Mesendoderm (in vitro differentiated cells): ENCODE measurements around the gene PRKAR1B.
A peak's percentile ranks its signal among the peaks of the same experiment; 100 is the strongest.

ENCODE experiments used
- DNase-seq: peaks from one replicate; pipeline ENCODE4 v3.0.0; 2013
- H2AK5ac ChIP-seq: 2 replicates; pipeline ENCODE4 v1.6.1; 2013; ENCODE audit warnings: low read length, inconsistent platforms
- H2BK120ac ChIP-seq: 2 replicates; pipeline ENCODE4 v1.6.1; 2013; ENCODE audit warnings: low read depth, mild to moderate bottlenecking, low read length, moderate library complexity, mixed read lengths
- H2BK15ac ChIP-seq: replicated peaks from 2 replicates; pipeline ENCODE4 v1.6.1; 2013; ENCODE audit warnings: low read depth, mild to moderate bottlenecking, moderate library complexity
- H2BK5ac ChIP-seq: 2 replicates; pipeline ENCODE4 v1.6.1; 2013; ENCODE audit warnings: low read length, inconsistent platforms
- H3K18ac ChIP-seq: 2 replicates; pipeline ENCODE4 v1.6.1; 2013; ENCODE audit warnings: mild to moderate bottlenecking, low read length, mixed read lengths
- H3K23ac ChIP-seq: one replicate; pipeline ENCODE4 v1.6.1; 2013; ENCODE audit warnings: low read length
- H3K27ac ChIP-seq: 2 replicates; pipeline ENCODE4 v1.5.1; 2013; ENCODE audit warnings: low read depth, mild to moderate bottlenecking, inconsistent platforms, low read length, moderate library complexity
- H3K27me3 ChIP-seq: 2 replicates; pipeline ENCODE4 v1.6.1; 2013; ENCODE audit warnings: low read length, control low read depth, mild to moderate bottlenecking, inconsistent platforms; ENCODE audit not compliant: insufficient read depth, poor library complexity
- H3K36me3 ChIP-seq: 2 replicates; pipeline ENCODE4 v1.6.1; 2013; ENCODE audit warnings: low read length, inconsistent platforms; ENCODE audit not compliant: control insufficient read depth, insufficient read depth
- H3K4ac ChIP-seq: one replicate; pipeline ENCODE4 v1.6.1; 2013; ENCODE audit warnings: low read depth, mild to moderate bottlenecking, low read length, moderate library complexity
- H3K4me1 ChIP-seq: 2 replicates; pipeline ENCODE4 v1.6.1; 2013; ENCODE audit warnings: low read depth, low read length, inconsistent platforms; ENCODE audit not compliant: control insufficient read depth
- H3K4me2 ChIP-seq: 2 replicates; pipeline ENCODE4 v1.6.1; 2013; ENCODE audit warnings: low read length
- H3K4me3 ChIP-seq: 2 replicates; pipeline ENCODE4 v1.5.1; 2013; ENCODE audit warnings: mild to moderate bottlenecking, low read length
- H3K56ac ChIP-seq: one replicate; pipeline ENCODE4 v1.6.1; 2013; ENCODE audit warnings: low read length
- H3K79me1 ChIP-seq: 2 replicates; pipeline ENCODE4 v1.6.1; 2013; ENCODE audit warnings: low read length, inconsistent platforms
- H3K79me2 ChIP-seq: 2 replicates; pipeline ENCODE4 v1.6.1; 2013; ENCODE audit warnings: mild to moderate bottlenecking, low read length; ENCODE audit not compliant: control insufficient read depth, insufficient read depth
- H3K9ac ChIP-seq: 2 replicates; pipeline ENCODE4 v1.6.1; 2013; ENCODE audit warnings: low read length, inconsistent platforms
- H4K5ac ChIP-seq: one replicate; pipeline ENCODE4 v1.6.1; 2013; ENCODE audit warnings: low read length
- H4K8ac ChIP-seq: one replicate; pipeline ENCODE4 v1.6.1; 2013; ENCODE audit warnings: low read depth, mild to moderate bottlenecking, control low read depth, low read length, moderate library complexity
- WGBS: extraction: QIAGEN DNeasy Blood & Tissue Kit; methylation state at CpG from one replicate; pipeline ENCODE4 v1.1.7; 2013; ENCODE audit warnings: low lambda C conversion rate, missing lambda C conversion rate; ENCODE audit not compliant: insufficient coverage; ENCODE audit errors: extremely low coverage; 5-methylcytosine and 5-hydroxymethylcytosine counted together

PRKAR1B gene

GRCh38 chr7:514651-515598 lies 212.2 kb downstream of the PRKAR1B start:
- no peak overlapping the region for H3K23ac ChIP-seq
- no peak overlapping the region for H3K56ac ChIP-seq
- no peaks in the 10 kb centered on the region for H3K4me1 ChIP-seq
- H3K9ac ChIP-seq: peak overlapping the region; percentile 14
- no peak overlapping the region for H3K18ac ChIP-seq
- no peak overlapping the region for H3K4me3 ChIP-seq
- H2BK5ac ChIP-seq: no peak overlapping the region
- no peak overlapping the region for H2BK120ac ChIP-seq
- no peak overlapping the region for H4K8ac ChIP-seq
- DNase-seq: peak; percentile 49
- H3K79me2 ChIP-seq: peaks cover 6% of the 10 kb centered on the region
- WGBS: no CpG with 5 or more reads among the region's 25 CpGs
- no peaks in the 10 kb centered on the region for H3K36me3 ChIP-seq
- H3K27me3 ChIP-seq: no peaks in the 10 kb centered on the region
- no peak overlapping the region for H3K4me2 ChIP-seq
- H2AK5ac ChIP-seq: no peak overlapping the region
- H3K79me1 ChIP-seq: no peaks in the 10 kb centered on the region
- H4K5ac ChIP-seq: no peak overlapping the region
- no peak overlapping the region for H3K27ac ChIP-seq
- H3K4ac ChIP-seq: no peak overlapping the region
- H2BK15ac ChIP-seq: no peak overlapping the region

DNA sequence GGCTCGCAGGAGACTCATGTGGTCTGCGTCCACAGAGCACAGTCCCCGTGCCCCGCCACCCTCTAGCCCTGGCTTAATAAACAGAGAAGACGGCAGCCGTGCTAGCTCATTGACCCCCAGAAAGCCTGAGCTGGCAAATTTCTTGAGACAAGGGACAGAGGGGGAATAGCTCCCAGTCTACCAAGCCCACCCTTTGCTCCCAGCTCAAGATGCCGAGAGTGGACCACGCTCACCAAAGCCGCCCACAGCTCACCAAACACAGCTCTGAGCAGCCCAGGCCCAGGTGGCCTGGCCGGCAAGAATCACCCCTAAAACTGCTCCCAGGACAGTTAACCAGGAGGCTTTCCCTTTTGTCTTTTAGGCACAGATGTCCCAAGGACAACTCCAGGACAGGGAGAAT lies 212.8 kb downstream of the PRKAR1B start:
- H3K79me2 ChIP-seq: peaks cover 6% of the 10 kb centered on the region
- no peak overlapping the region for H2BK120ac ChIP-seq
- H3K56ac ChIP-seq: no peak overlapping the region
- H3K36me3 ChIP-seq: no peaks in the 10 kb centered on the region
- H3K4ac ChIP-seq: no peak overlapping the region
- H3K18ac ChIP-seq: no peak overlapping the region
- H3K27me3 ChIP-seq: no peaks in the 10 kb centered on the region
- H3K9ac ChIP-seq: no peak overlapping the region
- no peaks in the 10 kb centered on the region for H3K4me1 ChIP-seq
- H2BK15ac ChIP-seq: no peak overlapping the region
- H3K4me3 ChIP-seq: no peak overlapping the region
- no peak overlapping the region for H4K5ac ChIP-seq
- no peaks in the 10 kb centered on the region for H3K79me1 ChIP-seq
- no peak overlapping the region for H3K23ac ChIP-seq
- no peak overlapping the region for H2BK5ac ChIP-seq
- no peak overlapping the region for H3K27ac ChIP-seq
- H4K8ac ChIP-seq: no peak overlapping the region
- H2AK5ac ChIP-seq: no peak overlapping the region
- no peak overlapping the region for H3K4me2 ChIP-seq
- DNase-seq: no peak
- no CpG with 5 or more reads among the region's 10 CpGs for WGBS

DNA sequence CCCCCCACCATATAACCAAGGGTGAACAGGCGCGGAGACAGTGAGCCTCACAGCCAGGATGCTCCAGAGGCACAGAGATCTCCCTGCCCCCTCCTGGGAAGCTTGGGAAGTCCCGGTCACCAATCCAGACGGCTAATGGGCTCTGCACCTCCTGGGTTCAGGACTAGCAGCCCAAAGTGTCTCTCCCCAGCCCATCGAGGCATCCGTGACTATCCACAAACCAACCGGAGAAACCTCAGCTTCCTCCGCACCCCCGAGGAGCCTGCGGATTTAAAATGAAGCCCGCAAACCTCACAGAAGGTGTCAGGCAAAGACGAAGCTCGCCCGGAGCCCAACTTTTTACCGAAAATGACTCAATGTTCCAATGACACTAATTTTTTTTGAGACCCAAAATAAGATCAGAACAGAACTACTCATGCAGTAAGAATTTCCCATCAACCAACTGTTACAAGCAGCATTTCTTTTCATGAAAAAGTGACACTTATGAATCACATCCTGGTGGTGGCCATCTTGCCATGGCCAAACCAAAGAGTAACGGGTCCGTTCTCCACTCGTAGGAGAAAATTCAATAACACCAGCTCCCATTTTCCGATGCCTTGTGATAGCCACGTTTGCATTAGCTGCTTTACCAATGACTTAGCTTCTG lies 213.4 kb downstream of the PRKAR1B start:
- Histone ChIP-seq H3K23ac (no peak overlapping the region), H2BK15ac (no peak overlapping the region), H3K9ac (no peak overlapping the region), H3K4me2 (no peak overlapping the region), H2BK5ac (no peak overlapping the region), H3K36me3 (no peaks in the 10 kb centered on the region), H2BK120ac (no peak overlapping the region), H3K18ac (no peak overlapping the region), H2AK5ac (no peak overlapping the region), H3K4me3 (no peak overlapping the region), H3K79me1 (no peaks in the 10 kb centered on the region), H3K27me3 (no peaks in the 10 kb centered on the region), H3K4ac (no peak overlapping the region), H3K56ac (no peak overlapping the region), H4K8ac (no peak overlapping the region), H4K5ac (no peak overlapping the region), H3K27ac (no peak overlapping the region), H3K79me2 (peaks cover 6% of the 10 kb centered on the region), H3K4me1 (no peaks in the 10 kb centered on the region)
- DNase-seq: no peak
- no CpG with 5 or more reads among the region's 20 CpGs for WGBS

- Histone ChIP-seq H3K18ac (no peak overlapping the region), H3K36me3 (no peaks in the 10 kb centered on the region), H3K4ac (no peak overlapping the region), H3K79me1 (no peaks in the 10 kb centered on the region), H3K27me3 (no peaks in the 10 kb centered on the region), H3K4me3 (no peak overlapping the region), H3K9ac (no peak overlapping the region), H3K4me2 (no peak overlapping the region), H3K4me1 (no peaks in the 10 kb centered on the region), H3K23ac (no peak overlapping the region), H2BK15ac (no peak overlapping the region), H2BK120ac (no peak overlapping the region), H2AK5ac (no peak overlapping the region), H4K5ac (no peak overlapping the region), H2BK5ac (no peak overlapping the region), H4K8ac (no peak overlapping the region), H3K27ac (no peak overlapping the region), H3K56ac (no peak overlapping the region), H3K79me2 (peaks cover 6% of the 10 kb centered on the region)
- DNase-seq: no peak
- no CpG with 5 or more reads among the region's 32 CpGs for WGBS
Observed at GRCh38 chr7:512541-513311, 214.4 kb downstream of the PRKAR1B start.

GRCh38 chr7:512146-512510 lies 215.0 kb downstream of the PRKAR1B start:
- no peak overlapping the region for H2AK5ac ChIP-seq
- no peak overlapping the region for H3K4ac ChIP-seq
- H3K9ac ChIP-seq: no peak overlapping the region
- peaks cover 6% of the 10 kb centered on the region for H3K79me2 ChIP-seq
- no peak overlapping the region for H3K23ac ChIP-seq
- H3K79me1 ChIP-seq: no peaks in the 10 kb centered on the region
- no peak overlapping the region for H2BK15ac ChIP-seq
- H3K18ac ChIP-seq: no peak overlapping the region
- DNase-seq: no peak
- WGBS: no CpG with 5 or more reads among the region's 19 CpGs
- no peaks in the 10 kb centered on the region for H3K4me1 ChIP-seq
- no peak overlapping the region for H2BK120ac ChIP-seq
- H3K4me2 ChIP-seq: no peak overlapping the region
- no peak overlapping the region for H4K5ac ChIP-seq
- H3K56ac ChIP-seq: no peak overlapping the region
- H3K27ac ChIP-seq: no peak overlapping the region
- H4K8ac ChIP-seq: no peak overlapping the region
- no peaks in the 10 kb centered on the region for H3K27me3 ChIP-seq
- H3K4me3 ChIP-seq: no peak overlapping the region
- no peak overlapping the region for H2BK5ac ChIP-seq
- H3K36me3 ChIP-seq: no peaks in the 10 kb centered on the region
